GM21619 (cell line): ENCODE data around the gene CORO7.
A peak's percentile ranks its signal among the peaks of the same experiment; 100 is the strongest.

Source experiments
- ATAC-seq: cut with Tn5 transposase; IDR thresholded peaks from one replicate; pipeline ENCODE4 v1.9.1; 2021; ENCODE audit not compliant: unreplicated experiment

The CORO7 gene

GRCh38 chr16:4313563-4314531 is 102.5 kb downstream of the CORO7 start:
- ATAC-seq, result peak; percentile 33

- no peak for ATAC-seq
Observed at GRCh38 chr16:4309833-4310266, 106.5 kb downstream of the CORO7 start.

- ATAC-seq, result no peak
Observed at GRCh38 chr16:4309102-4309832, 107.1 kb downstream of the CORO7 start.

GRCh38 chr16:4307215-4308037 is 109.0 kb downstream of the CORO7 start:
- ATAC-seq, result peak; percentile 81

GRCh38 chr16:4306470-4307214 is 109.8 kb downstream of the CORO7 start:
- ATAC-seq, result no peak
